Skeletal muscle cell (primary cell): Measurements from ENCODE around the gene RPL27.

ENCODE experiments used
- DNase-seq: peaks from one replicate; pipeline ENCODE4 v3.0.0-alpha.2; 2010; ENCODE audit warnings: low read depth
- H3K4me3 ChIP-seq: 2 replicates; pipeline ENCODE4 v1.5.1; 2011; ENCODE audit warnings: low read depth, mild to moderate bottlenecking, control low read depth, low read length, moderate library complexity

The RPL27 gene

GRCh38 chr17:43040655-43041054 lies 42.4 kb downstream of the RPL27 start:
- DNase-seq = no peak

DNA sequence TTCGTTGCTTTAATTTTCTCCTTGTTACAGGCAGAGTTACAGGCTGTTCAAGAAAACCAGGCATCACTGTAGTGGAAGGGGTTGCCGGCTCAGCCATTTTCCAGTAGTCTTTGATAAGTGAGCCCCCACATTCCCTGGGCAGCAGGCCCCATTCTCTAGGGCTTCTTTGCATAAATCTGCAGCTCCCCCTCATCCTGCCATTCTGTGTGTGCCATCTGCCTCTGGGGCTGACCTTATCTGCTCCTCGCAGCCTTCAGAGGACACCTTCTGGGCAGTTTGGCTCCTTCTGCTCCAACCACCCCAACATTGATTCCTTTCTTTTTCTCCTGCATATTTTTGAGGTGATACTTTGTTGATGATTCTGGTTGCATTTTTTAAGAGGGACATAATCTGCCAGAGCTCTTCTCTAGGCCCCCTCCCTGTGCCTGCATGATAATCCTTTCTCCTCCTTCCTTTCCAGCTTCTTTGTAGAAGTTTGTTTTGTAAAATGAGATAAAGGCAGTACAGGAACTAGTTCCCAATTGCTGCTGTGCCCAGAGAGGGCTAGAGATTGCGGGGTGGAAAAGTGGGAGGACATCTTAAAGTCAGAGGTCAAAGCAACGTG lies 43.9 kb downstream of the RPL27 start:
- H3K4me3 ChIP-seq = no peak overlapping the region
- no peak for DNase-seq

More at GRCh38 chr17:43040655-43041054, 42.4 kb downstream of the RPL27 start:
- no peak overlapping the region for H3K4me3 ChIP-seq

DNA sequence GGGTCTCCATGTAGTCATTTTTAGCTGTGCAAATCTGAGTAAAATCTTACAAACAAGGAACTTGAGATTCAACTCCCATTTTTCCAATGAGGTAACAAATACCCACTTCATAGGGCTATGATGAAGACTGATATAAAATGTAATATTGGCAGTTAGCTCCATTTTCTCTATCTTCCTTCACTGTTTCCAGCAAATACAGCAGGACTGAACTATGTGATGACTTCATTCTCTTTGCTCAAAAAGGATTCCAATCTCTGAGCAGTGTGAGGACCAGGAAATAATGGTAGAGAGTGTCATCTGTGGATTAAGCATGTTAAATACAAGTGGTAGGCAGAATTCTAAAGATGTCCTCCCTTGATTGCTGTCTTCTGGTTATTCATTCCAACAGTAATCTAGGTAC lies 45.1 kb downstream of the RPL27 start:
- no peak for DNase-seq
- H3K4me3 ChIP-seq = no peak overlapping the region

DNA sequence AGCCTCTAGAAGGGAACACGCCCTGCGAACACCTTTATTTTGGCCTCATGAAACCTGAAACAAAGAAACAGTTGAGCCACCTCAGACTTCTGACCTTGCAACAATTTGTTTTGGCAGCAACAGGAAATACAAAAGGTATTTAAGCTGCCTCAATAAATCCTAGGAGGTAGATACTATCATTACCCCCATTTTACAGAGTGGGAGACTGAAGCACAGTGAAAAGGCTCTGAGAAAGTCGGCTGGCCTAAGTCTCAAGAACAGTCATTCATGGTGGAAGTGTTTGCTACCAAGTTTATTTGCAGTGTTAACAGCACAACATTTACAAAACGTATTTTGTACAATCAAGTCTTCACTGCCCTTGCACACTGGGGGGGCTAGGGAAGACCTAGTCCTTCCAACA lies 45.8 kb downstream of the RPL27 start:
- no peak overlapping the region for H3K4me3 ChIP-seq
- DNase-seq = no peak

GRCh38 chr17:43051969-43052368 lies 53.8 kb downstream of the RPL27 start:
- no peak overlapping the region for H3K4me3 ChIP-seq
- no peak for DNase-seq
